RWPE1 (cell line): ENCODE data around the gene PRKRIP1.

Source experiments
- CTCF ChIA-PET: fragments of 350-600 bp; sonication (Branson Sonifier 250); formaldehyde crosslinking; extraction: SDS; loops from one replicate; lab custom pipeline; 2021; lab: Yijun Ruan, JAX
- POLR2A ChIA-PET: fragments of 400-600 bp; formaldehyde crosslinking; extraction: SDS; loops from one replicate; lab custom pipeline; 2020; ENCODE audit warnings: antibody characterized with exemption; ENCODE audit not compliant: low non-redundant PET; lab: Yijun Ruan, JAX
- DNase-seq: peaks from one replicate; pipeline ENCODE4 v3.0.0; 2012; ENCODE audit warnings: low spot score
- H3K27ac ChIP-seq: fragments of 450-650 bp; 2 replicates; pipeline ENCODE4 v1.5.1; 2017
- TF ChIP-seq, protein P1 (sequence below): fragments of 450-650 bp; conservative IDR thresholded peaks from 2 replicates; pipeline ENCODE4 v1.5.1; 2017; ENCODE audit warnings: low read depth, mild to moderate bottlenecking

Gene PRKRIP1

DNA sequence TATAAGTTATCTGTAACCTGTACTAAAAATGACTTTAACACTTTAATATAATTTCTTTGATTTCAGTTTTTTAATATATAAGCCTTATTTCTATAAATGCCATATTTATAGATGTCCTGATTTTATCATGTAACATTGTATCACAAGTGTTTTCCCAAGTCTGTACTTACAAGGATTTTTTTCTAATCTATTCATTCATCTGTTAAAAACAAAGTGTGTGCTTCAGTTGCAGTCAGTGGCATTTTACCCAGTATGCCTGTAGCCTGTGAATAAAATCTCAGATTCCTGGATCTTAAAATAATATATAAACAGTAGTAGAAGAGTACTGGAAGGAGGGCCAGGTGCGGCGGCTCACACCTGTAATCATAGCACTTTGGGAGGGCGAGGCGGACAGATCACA, 17.4 kb downstream of the PRKRIP1 start:
- ChIA-PET POLR2A (no interaction called here), CTCF (interaction anchor here (0.8 kb wide), 1 partner anchor 58 kb away, joined by 3 read pairs; no protein-coding TSS in a partner anchor)

DNA sequence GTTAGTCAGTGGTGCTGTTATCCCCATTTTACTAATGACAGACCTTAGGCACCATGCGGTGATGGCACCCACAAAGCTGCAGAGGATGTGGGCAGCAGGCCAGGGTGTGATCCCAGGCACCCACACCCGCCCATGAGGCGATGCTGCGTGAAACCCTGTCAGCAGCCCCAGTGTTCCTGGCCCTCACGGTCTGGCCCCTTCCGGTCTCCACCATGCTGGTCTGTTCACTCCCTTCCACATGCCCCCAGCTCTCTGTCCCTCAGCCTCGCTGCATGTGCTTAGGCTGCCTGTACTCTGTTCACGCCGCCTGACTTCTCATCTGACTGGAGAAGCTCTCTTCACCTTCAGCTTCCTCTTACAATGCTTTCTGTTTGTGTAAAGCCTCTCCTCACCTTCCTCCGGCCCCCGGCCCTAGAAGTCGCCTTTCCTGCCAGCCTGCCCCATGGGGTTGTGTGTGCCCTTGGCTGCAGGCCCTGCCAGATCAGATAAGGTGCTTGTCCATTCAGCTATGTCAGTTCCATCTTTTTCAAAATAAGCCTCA, 19.6 kb downstream of the PRKRIP1 start:
- H3K27ac ChIP-seq = peak overlapping the region; percentile 4; the same call in 1 of the 2 replicates
- TF ChIP-seq, protein P1, sequence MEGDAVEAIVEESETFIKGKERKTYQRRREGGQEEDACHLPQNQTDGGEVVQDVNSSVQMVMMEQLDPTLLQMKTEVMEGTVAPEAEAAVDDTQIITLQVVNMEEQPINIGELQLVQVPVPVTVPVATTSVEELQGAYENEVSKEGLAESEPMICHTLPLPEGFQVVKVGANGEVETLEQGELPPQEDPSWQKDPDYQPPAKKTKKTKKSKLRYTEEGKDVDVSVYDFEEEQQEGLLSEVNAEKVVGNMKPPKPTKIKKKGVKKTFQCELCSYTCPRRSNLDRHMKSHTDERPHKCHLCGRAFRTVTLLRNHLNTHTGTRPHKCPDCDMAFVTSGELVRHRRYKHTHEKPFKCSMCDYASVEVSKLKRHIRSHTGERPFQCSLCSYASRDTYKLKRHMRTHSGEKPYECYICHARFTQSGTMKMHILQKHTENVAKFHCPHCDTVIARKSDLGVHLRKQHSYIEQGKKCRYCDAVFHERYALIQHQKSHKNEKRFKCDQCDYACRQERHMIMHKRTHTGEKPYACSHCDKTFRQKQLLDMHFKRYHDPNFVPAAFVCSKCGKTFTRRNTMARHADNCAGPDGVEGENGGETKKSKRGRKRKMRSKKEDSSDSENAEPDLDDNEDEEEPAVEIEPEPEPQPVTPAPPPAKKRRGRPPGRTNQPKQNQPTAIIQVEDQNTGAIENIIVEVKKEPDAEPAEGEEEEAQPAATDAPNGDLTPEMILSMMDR = no peak
- DNase-seq = no peak
- CTCF ChIA-PET = no interaction called here
- POLR2A ChIA-PET = no interaction called here

More for the DNA sequence above, 17.4 kb downstream of the PRKRIP1 start:
- DNase-seq = no peak
- H3K27ac ChIP-seq = no peak overlapping the region
- TF ChIP-seq, protein P1 = no peak

DNA sequence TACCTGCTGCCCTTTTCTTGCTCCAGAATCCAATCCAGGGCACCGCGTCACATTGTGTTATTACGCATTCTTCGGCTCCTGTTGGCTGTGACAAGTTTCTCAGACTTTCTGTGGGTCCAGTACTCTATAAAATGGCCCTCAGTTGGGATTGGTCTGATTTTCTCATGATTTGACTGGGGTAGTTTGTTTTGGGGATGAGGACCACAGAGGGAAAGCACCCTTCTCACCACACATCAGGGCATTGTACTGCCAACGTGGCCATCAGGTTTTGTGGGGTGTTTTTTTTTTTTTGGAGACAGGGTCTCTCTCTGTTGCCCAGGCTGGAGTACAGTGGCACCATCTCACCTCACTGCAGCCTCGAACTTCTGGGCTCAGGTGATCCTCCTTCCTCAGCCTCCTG, 20.2 kb downstream of the PRKRIP1 start:
- ChIA-PET CTCF (no interaction called here), POLR2A (no interaction called here)
- no peak for DNase-seq
- H3K27ac ChIP-seq = no peak overlapping the region
- TF ChIP-seq, protein P1 = no peak

DNA sequence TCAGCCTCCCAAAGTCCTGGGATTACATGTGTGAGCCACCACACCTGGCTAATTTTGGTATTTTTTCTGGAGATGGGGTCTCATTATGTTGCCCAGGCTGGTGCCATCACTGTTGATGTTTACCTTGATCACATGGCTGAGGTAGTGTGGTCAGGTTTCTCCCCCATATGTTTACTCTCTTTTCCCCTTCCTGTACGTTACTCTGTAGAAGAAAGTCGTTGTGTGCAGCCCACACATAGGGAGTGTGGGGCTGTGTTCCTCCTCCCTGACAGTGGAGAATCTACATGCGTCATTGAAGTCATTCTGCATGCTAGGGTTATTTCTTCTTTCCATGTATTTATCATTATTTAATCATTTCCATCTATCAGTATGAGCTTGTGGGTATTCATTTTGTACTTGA, 20.9 kb downstream of the PRKRIP1 start:
- DNase-seq = no peak
- no peak overlapping the region for H3K27ac ChIP-seq
- TF ChIP-seq, protein P1 = no peak
- POLR2A ChIA-PET = no interaction called here
- CTCF ChIA-PET = interaction anchor here (0.6 kb wide), 1 partner anchor 470 kb away, joined by 7 read pairs; no protein-coding TSS in a partner anchor

DNA sequence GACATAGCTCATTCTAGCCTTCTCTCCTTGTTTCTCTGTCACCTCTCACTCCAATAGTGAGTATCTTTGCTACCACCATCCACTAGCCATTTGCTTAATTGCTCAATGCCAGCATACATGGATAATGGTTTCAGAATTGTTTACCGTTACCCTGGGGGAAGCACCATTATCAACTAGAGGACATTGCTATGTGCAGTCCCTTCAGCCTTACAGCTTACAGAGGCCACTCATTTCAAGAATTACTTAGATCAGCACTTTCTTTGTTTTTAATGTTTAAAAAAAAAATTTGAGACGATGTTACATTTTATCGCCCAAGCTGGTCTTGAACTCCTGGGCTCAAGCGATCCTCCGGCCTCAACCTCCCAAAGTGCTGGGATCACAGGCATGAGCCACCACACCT, 22.4 kb downstream of the PRKRIP1 start:
- no peak overlapping the region for H3K27ac ChIP-seq
- DNase-seq = no peak
- ChIA-PET POLR2A (no interaction called here), CTCF (no interaction called here)
- TF ChIP-seq, protein P1 = no peak

DNA sequence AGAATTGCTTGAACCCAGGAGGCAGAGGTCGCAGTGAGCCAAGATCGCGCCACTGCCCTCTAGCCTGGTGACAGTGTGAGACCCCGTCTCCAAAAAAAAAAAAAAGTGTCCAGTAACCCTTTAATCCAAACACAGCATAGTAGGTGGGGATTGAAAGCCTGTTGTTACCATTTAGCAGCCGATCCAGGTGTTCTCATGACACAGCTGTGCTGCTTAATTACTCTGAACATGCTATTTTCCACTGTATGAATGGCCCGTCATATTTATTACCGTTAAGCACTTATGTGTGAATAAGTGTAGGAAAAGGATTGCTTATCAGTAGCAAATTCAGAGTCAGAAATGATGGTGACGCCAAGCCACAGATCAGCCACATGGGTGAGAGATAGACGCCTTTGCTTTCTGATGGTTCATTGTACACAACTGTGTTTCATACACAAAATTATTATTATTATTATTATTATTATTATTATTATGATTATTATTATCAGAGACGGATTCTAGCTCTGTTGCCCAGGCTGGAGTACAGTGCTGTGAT, 25.6 kb downstream of the PRKRIP1 start:
- H3K27ac ChIP-seq = peak overlapping the region; percentile 34; the same call in 1 of the 2 replicates
- ChIA-PET CTCF (interaction anchor here (0.7 to 0.8 kb wide), 3 partner anchors 9 to 184 kb away, joined by 3 to 6 read pairs (median 4); no protein-coding TSS in a partner anchor), POLR2A (no interaction called here)
- no peak for DNase-seq
- TF ChIP-seq, protein P1 = no peak
